HG03469 (cell line): ENCODE data around the gene ISYNA1.

ENCODE experiments used
- ATAC-seq: cut with Tn5 transposase; IDR thresholded peaks from one replicate; pipeline ENCODE4 v1.9.1; 2021; ENCODE audit warnings: mild to moderate bottlenecking, moderate library complexity, moderate number of reproducible peaks; ENCODE audit not compliant: unreplicated experiment

Gene ISYNA1

DNA sequence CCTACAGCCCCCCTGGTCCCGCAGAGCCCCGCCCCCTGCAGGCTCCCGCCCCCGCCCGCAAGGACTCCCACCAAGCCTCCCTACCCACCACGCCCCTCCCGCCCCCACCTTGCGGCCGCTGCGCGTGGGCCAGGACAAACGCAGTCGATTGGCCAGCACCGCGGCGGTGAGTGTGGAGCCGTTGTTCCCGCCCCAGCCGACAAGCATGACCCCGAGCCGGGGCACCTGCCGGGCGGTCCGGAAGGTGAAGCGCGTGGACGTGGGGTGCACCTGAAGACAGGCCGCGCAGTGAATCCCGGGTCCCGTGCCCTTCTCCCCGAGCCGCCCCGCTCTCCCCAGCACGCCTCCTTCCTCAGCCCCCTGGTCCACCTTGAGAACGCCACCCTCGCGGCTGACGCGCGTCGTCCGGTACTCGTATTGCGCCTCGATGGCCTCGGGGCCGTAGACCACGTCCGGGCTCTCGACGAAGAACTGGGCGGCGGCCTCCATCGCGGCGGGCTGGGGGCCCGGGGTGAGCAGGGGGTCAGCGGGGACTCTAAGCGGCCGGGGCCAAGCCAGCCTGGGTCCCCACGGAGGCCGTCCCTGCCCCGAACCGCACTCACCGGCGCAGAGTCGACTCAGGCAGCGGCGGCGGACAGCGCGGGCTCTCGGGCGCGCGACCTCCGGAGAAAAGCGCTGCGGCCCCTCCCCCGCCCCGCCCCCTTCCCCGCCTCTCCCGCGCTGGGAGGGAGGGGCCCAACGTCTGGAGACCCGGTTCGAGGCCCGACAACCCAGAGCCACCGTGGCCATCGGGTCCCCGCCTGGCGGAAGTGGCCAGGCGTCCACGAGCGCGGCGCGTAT, at the start of gene ISYNA1:
TSS of gene ISYNA1 (minus strand) at position 643 of the 840 bp plus-strand sequence. CDS start at position 489, 154 bp downstream.
- ATAC-seq, result no peak

GRCh38 chr19:18486746-18487145, 48.8 kb upstream of the ISYNA1 start:
- ATAC-seq, result no peak

- ATAC-seq, result no peak
Measured at GRCh38 chr19:18484992-18485391, 47.1 kb upstream of the ISYNA1 start.

DNA sequence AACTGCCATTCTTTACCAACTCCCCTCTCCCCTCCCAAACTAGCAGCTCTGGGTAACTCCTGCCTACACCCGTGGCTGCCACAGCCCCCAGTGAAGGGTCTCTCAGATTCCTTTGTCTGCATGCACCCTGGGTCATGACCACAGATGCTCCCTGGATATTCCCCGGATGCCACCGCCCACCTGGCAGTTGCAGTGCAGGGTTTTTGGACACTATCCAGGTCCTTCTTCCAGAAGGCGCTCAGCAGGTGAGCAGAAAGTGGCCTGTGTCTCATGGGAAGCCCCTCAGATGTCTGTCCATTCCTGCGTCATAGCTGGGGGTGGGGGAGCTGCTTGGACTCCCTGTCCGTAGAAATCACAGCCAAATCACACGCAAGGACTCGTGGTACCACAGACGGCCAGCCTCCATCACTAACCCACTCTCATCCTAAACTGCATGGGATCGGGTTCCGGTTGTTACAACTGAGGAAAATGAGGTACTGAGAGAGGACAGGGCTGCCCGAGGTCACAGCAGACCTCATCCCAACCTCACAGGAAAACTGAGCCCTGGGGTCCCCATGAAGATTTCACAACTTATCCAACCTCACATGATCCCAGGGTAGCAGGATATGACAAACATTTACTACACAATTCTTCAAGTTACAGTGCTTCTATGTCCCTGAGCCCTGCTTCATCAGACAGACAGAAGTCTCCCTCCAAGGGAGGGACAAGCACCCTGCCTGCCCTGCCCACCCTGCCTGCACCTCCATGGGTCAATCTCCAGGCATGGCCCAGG, 45.4 kb upstream of the ISYNA1 start:
- no peak for ATAC-seq

- no peak for ATAC-seq
Measured at GRCh38 chr19:18481505-18482222, 43.7 kb upstream of the ISYNA1 start.

- no peak for ATAC-seq
Measured at GRCh38 chr19:18480006-18480691, 42.2 kb upstream of the ISYNA1 start.

DNA sequence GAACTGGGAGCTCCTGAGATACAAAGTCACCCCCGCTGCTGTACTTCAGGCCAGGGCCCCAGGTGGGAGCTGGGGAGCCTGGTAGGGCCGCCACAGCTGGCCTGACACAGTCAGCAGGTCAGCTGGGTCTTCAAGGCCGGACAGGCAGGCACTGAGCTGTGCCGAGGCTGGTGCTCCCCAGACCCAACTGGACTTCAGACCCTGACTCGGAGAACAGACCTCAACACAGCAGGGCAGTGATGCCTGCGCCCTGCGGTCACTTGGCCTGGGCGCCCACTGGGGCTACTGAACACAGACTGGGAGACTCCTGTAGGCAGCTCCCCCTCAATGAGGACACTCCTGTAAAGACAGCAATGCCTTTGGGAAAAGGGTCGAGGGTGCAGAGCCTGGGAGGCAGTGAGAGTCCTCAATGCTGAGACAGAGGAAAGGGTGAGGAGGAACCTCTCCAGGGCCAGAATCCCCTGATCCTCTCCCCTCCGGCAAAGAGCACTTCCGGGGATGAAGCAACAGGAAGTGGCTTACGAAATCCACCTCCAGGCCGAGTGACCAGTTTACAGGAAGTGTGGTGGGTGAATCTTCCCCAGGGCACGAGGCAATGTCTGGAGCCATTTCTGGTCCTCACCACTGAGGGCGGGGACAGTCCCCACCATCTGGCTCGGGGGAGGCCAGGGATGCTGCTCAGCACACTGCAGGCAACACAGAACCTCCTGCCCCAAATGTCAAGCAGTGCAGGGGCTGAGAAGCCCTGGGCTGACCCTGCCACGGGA, 40.8 kb upstream of the ISYNA1 start:
- no peak for ATAC-seq

DNA sequence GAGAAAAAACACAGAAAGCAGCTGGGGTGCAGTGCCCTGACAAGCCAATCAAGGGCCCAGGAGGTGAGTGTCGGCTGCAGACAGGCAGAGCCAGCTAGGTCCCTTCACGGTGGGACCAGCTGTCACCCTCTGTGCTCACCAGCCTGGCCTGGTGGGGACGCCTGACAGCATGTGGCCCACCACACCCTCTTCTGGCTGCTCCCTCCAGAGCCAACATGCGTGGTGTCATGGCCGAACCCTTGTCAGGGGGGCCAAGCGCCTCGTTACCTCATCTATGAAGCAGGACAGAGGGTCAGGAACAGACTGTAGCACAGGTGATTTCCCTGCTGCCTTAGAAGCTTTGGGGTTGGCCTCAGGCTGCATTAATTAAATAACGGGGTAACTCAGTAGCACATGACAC, 40.0 kb upstream of the ISYNA1 start:
- ATAC-seq, result no peak

DNA sequence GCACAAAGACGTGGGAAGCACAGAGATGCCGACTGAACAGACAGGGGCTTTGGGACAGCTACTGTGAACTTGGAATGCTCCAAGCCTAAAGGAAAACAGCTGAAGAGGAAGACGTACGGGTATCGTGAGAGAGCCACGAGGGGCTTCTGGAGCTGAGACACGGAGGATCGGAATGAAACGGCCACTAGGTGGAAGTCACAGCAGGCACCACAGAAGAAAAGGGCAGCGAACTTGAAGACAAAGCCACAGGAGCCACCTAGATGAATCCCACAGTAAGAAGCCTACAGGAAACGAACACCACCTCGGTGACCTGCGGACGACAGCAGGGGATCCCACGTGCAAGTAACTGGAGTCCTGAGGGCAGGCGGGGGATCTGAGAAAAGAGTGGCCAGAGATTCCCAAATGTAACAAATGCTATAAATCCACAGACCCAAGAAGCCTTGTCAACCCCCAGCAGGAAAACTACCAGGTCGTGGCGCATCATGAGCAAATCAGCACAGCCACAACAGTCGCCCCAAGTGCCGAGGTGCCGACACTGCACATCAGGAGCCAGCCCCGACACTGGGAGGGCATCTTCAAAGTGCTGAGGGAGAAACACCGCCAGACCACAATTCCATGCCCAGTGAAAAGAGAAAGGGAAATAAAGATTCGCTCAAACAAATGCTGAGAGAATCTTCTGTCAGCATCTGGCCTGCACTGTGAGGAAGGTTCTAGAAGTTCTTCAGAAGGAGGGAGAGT, 39.3 kb upstream of the ISYNA1 start:
- no peak for ATAC-seq

- no peak for ATAC-seq
Measured at GRCh38 chr19:18476507-18477041, 38.6 kb upstream of the ISYNA1 start.

GRCh38 chr19:18475762-18476331, 37.9 kb upstream of the ISYNA1 start:
- ATAC-seq, result no peak

DNA sequence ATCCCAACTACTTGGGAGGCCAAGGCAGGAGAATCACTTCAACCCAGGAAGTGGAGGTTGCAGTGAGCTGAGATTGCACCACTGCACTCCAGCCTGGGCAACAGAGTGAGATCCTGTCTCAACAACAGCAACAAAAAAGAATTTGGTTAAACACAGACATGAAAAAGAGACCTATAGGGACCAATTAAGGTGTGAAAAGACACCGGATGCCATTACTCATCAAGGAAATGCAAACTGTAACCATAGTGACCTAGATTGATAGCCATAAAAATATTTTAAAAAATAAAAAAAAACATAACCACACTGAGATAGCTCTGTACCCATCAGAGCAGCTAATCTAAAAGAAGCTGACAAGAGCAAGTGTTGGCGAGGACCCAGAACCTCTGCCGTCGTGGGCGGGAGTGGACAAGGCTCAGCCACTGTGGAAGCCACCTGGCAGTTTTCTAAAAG, 37.1 kb upstream of the ISYNA1 start:
- ATAC-seq, result no peak

- ATAC-seq, result no peak
Measured at GRCh38 chr19:18474366-18474887, 36.5 kb upstream of the ISYNA1 start.

- ATAC-seq, result no peak
Measured at GRCh38 chr19:18473706-18474087, 35.8 kb upstream of the ISYNA1 start.

- ATAC-seq, result no peak
Measured at GRCh38 chr19:18473003-18473705, 35.2 kb upstream of the ISYNA1 start.

- ATAC-seq, result no peak
Measured at GRCh38 chr19:18470787-18471186, 32.9 kb upstream of the ISYNA1 start.

GRCh38 chr19:18469069-18469846, 31.3 kb upstream of the ISYNA1 start:
- no peak for ATAC-seq
